Measurements from ENCODE around the gene ADGRG3. TPM values are rescaled to one million over a fixed set of nuclear protein-coding genes. Genes with fewer than 3 reads are reported as not detected.

ADGRG3 gene, protein sequence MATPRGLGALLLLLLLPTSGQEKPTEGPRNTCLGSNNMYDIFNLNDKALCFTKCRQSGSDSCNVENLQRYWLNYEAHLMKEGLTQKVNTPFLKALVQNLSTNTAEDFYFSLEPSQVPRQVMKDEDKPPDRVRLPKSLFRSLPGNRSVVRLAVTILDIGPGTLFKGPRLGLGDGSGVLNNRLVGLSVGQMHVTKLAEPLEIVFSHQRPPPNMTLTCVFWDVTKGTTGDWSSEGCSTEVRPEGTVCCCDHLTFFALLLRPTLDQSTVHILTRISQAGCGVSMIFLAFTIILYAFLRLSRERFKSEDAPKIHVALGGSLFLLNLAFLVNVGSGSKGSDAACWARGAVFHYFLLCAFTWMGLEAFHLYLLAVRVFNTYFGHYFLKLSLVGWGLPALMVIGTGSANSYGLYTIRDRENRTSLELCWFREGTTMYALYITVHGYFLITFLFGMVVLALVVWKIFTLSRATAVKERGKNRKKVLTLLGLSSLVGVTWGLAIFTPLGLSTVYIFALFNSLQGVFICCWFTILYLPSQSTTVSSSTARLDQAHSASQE
- total RNA-seq (2021) (0.25 TPM in 1 of 2 replicates, not detected in the other), Bru-seq, nascent RNA (percentile 19 among the genes with signal in this experiment), BruChase-seq, experiment 1, labeled RNA remaining after a 2-hour chase (percentile 23 among the genes with signal in this experiment), BruChase-seq, experiment 2, labeled RNA remaining after a 6-hour chase (percentile 17 among the genes with signal in this experiment)
- long read RNA-seq: 0 reads

GRCh38 chr16:57668263-57668571 lies at the start of gene ADGRG3:
Gene ADGRG3, plus strand, starts transcription at chr16:57668306. Its CDS starts 42 bp downstream, at chr16:57668348.
- H2AFZ ChIP-seq: no peak within 1 kb of the TSS
- no peaks in the 10 kb centered on the region for H3K9me3 ChIP-seq (ENCODE audit: insufficient read depth, low read depth)
- no peaks in the 10 kb centered on the region for H3K27me3 ChIP-seq (ENCODE audit: insufficient read depth, low read depth)
- no peaks in the 10 kb centered on the region for H3K36me3 ChIP-seq (ENCODE audit: low read depth)
- no peaks in the 10 kb centered on the region for H3K79me2 ChIP-seq (ENCODE audit: low read depth)
- peak within 1 kb of the TSS; percentile 19; the same call in 1 of the 2 replicates for H3K4me2 ChIP-seq
- TF ChIP-seq, protein P1, sequence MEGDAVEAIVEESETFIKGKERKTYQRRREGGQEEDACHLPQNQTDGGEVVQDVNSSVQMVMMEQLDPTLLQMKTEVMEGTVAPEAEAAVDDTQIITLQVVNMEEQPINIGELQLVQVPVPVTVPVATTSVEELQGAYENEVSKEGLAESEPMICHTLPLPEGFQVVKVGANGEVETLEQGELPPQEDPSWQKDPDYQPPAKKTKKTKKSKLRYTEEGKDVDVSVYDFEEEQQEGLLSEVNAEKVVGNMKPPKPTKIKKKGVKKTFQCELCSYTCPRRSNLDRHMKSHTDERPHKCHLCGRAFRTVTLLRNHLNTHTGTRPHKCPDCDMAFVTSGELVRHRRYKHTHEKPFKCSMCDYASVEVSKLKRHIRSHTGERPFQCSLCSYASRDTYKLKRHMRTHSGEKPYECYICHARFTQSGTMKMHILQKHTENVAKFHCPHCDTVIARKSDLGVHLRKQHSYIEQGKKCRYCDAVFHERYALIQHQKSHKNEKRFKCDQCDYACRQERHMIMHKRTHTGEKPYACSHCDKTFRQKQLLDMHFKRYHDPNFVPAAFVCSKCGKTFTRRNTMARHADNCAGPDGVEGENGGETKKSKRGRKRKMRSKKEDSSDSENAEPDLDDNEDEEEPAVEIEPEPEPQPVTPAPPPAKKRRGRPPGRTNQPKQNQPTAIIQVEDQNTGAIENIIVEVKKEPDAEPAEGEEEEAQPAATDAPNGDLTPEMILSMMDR (conservative IDR thresholded peaks at IDR 0.05): no peak
- no peak for TF ChIP-seq EZH2 (IDR thresholded peaks at IDR 0.05; ENCODE audit: low read depth)
- ChIA-PET CTCF (interaction anchor here (1.1 kb wide), 1 partner anchor 45 kb away, joined by 3 read pairs; no protein-coding TSS in a partner anchor), POLR2A (ENCODE audit: unreplicated experiment) (interaction anchor here (0.6 kb wide), 1 partner anchor 465 kb away, joined by 6 read pairs; no protein-coding TSS in a partner anchor)
- no peak within 1 kb of the TSS for H3K4me3 ChIP-seq
- BruUV-seq (replicated peaks): no TSS peak
- peak within 1 kb of the TSS; percentile 4; the same call in 1 of the 2 replicates for H3K27ac ChIP-seq
- no peaks in the 10 kb centered on the region for H3K9me2 ChIP-seq (ENCODE audit: insufficient read depth)
- intact Hi-C loops (cut with micrococcal nuclease; ENCODE audit: unreplicated experiment): no loop called here
- H3F3A ChIP-seq (ENCODE audit: insufficient read depth, low read depth): peaks cover 15% of the 10 kb centered on the region
- DNase-seq: peak in 1 of 2 experiments; percentile 43
- no peaks in the 10 kb centered on the region for H4K20me1 ChIP-seq (ENCODE audit: insufficient read depth)
- H3K4me1 ChIP-seq (replicated peaks; ENCODE audit: insufficient read depth): peaks cover 21% of the 10 kb centered on the region

GRCh38 chr16:57619133-57619605 lies 48.9 kb upstream of the ADGRG3 start:
- Histone ChIP-seq H3K4me1 (replicated peaks; ENCODE audit: insufficient read depth) (peaks cover 63% of the 10 kb centered on the region), H4K20me1 (ENCODE audit: insufficient read depth) (no peaks in the 10 kb centered on the region), H3K9me2 (ENCODE audit: insufficient read depth) (no peaks in the 10 kb centered on the region), H3K27ac (peak overlapping the region; percentile 92), H3F3A (ENCODE audit: insufficient read depth, low read depth) (peaks cover 66% of the 10 kb centered on the region), H3K9me3 (ENCODE audit: insufficient read depth, low read depth) (no peaks in the 10 kb centered on the region), H3K79me2 (ENCODE audit: low read depth) (peaks cover 33% of the 10 kb centered on the region), H3K27me3 (ENCODE audit: insufficient read depth, low read depth) (no peaks in the 10 kb centered on the region), H3K36me3 (ENCODE audit: low read depth) (no peaks in the 10 kb centered on the region), H3K4me3 (peak overlapping the region; percentile 76; the same call in 1 of the 2 replicates), H2AFZ (no peak overlapping the region; the same call in 1 of the 2 replicates), H3K4me2 (peak overlapping the region; percentile 90)
- DNase-seq: no peak
- POLR2A ChIA-PET (ENCODE audit: unreplicated experiment): interaction anchor here (0.8 to 1.3 kb wide), 3 partner anchors 9 to 191 kb away, joined by 3 to 17 read pairs (median 5); partner anchors contain the start of gene ADGRG1
- TSS peak; percentile 41 for BruUV-seq (replicated peaks)
- CTCF ChIA-PET: interaction anchor here (1.0 kb wide), 1 partner anchor 12 kb away, joined by 4 read pairs; no protein-coding TSS in a partner anchor
- intact Hi-C loops (cut with micrococcal nuclease; ENCODE audit: unreplicated experiment): no loop called here
- TF ChIP-seq, protein P1 (conservative IDR thresholded peaks at IDR 0.05): no peak
- no peak for TF ChIP-seq EZH2 (IDR thresholded peaks at IDR 0.05; ENCODE audit: low read depth)

All from PC-9 (cell line).